NT2/D1 (cell line): ENCODE results near the gene CTPS2.

ENCODE experiments used
- YY1 ChIP-seq: IDR thresholded peaks from 2 replicates; pipeline ENCODE4 v1.6.1; 2011; ENCODE audit not compliant: insufficient read length, insufficient read depth
- ZNF274 ChIP-seq: IDR thresholded peaks from 2 replicates; pipeline ENCODE4 v1.6.1; 2011; ENCODE audit warnings: mild to moderate bottlenecking, low read depth, low read length

- TF ChIP-seq ZNF274 (no peak), YY1 (no peak)
These were observed 138.7 kb downstream of the CTPS2 start for GRCh38 chrX:16573781-16574180.
